BJ (cell line): ENCODE measurements around the gene TIMP2. TPM values are rescaled to one million over a fixed set of nuclear protein-coding genes. Genes with fewer than 3 reads are reported as not detected.

Experiments used
- CTCF ChIA-PET: fragments of 350-600 bp; formaldehyde crosslinking; extraction: SDS; loops from one replicate; lab custom pipeline; 2021; ENCODE audit warnings: antibody characterized with exemption, inconsistent platforms; lab: Yijun Ruan, JAX
- POLR2A ChIA-PET: fragments of 300-600 bp; sonication (Branson Sonifier 250); formaldehyde crosslinking; extraction: SDS; loops from one replicate; lab custom pipeline; 2021; ENCODE audit warnings: antibody characterized with exemption; lab: Charles Lee
- DNase-seq: peaks from one replicate; pipeline ENCODE4 v3.0.0-alpha.2; 2011; ENCODE audit warnings: low read depth
- H3K27me3 ChIP-seq: 2 replicates; pipeline ENCODE4 v1.6.0; 2011; ENCODE audit warnings: low read length; ENCODE audit not compliant: control insufficient read depth, insufficient read depth
- H3K36me3 ChIP-seq: 2 replicates; pipeline ENCODE4 v1.5.1; 2011; ENCODE audit warnings: low read length; ENCODE audit not compliant: control insufficient read depth, insufficient read depth
- H3K4me3 ChIP-seq: 2 replicates; pipeline ENCODE4 v1.5.1; 2011; ENCODE audit warnings: low read depth, mild to moderate bottlenecking, control low read depth, low read length
- polyA plus RNA-seq: library from polyadenylated mRNA; depleted of rRNA; stranded (reverse); fragments of >200 nt; gene quantifications from 2 replicates; pipeline ENCODE4 v1.2.3, GENCODE V29; 2011
- TF ChIP-seq, protein P1 (sequence below): IDR thresholded peaks from 2 replicates; pipeline ENCODE4 v1.5.1; 2011; ENCODE audit warnings: low read depth, mild to moderate bottlenecking, control low read depth, inconsistent platforms, low read length, moderate library complexity; ENCODE audit not compliant: insufficient read depth

TIMP2 gene
- polyA plus RNA-seq, 1 experiment: 361 TPM

- Histone ChIP-seq H3K36me3 (no peaks in the 10 kb centered on the region), H3K27me3 (no peaks in the 10 kb centered on the region), H3K4me3 (no peak overlapping the region)
- DNase-seq: no peak
- ChIA-PET POLR2A (no interaction called here), CTCF (interaction anchor here (5.0 kb wide), 1 partner anchor 9 kb away, joined by 40 read pairs; no protein-coding TSS in a partner anchor)
- TF ChIP-seq, protein P1, sequence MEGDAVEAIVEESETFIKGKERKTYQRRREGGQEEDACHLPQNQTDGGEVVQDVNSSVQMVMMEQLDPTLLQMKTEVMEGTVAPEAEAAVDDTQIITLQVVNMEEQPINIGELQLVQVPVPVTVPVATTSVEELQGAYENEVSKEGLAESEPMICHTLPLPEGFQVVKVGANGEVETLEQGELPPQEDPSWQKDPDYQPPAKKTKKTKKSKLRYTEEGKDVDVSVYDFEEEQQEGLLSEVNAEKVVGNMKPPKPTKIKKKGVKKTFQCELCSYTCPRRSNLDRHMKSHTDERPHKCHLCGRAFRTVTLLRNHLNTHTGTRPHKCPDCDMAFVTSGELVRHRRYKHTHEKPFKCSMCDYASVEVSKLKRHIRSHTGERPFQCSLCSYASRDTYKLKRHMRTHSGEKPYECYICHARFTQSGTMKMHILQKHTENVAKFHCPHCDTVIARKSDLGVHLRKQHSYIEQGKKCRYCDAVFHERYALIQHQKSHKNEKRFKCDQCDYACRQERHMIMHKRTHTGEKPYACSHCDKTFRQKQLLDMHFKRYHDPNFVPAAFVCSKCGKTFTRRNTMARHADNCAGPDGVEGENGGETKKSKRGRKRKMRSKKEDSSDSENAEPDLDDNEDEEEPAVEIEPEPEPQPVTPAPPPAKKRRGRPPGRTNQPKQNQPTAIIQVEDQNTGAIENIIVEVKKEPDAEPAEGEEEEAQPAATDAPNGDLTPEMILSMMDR: no peak
Measured at GRCh38 chr17:78962345-78962983, 37.3 kb upstream of the TIMP2 start.

- DNase-seq: no peak
- CTCF ChIA-PET: interaction anchor here (0.6 to 5.0 kb wide), 2 partner anchors 9 to 122 kb away, joined by 3 to 40 read pairs; no protein-coding TSS in a partner anchor
- POLR2A ChIA-PET: no interaction called here
- TF ChIP-seq, protein P1: no peak
- Histone ChIP-seq H3K36me3 (no peaks in the 10 kb centered on the region), H3K4me3 (no peak overlapping the region), H3K27me3 (no peaks in the 10 kb centered on the region)
Measured at GRCh38 chr17:78961571-78961970, 36.4 kb upstream of the TIMP2 start.

DNA sequence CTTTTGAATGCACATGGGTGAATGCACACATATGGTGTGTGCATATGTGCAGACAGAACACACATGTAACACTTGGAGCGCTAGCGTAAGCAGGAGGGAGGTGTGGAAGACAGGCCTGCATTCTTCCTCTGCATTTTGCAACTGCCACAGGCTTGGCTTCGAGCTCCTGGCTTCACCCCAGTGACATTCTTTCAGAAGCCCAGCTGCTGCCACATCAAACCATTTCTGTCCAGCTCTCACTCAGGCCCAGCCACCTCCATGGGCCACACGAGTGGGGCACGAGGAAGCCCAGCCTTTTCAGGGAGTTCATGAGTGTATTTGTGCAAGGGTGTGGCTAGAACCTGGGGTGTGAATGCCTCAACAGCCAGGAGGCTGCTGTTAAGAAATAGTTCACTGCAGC, 35.7 kb upstream of the TIMP2 start:
- POLR2A ChIA-PET: no interaction called here
- CTCF ChIA-PET: interaction anchor here (0.6 to 5.0 kb wide), 3 partner anchors 10 to 121 kb away, joined by 3 to 40 read pairs (median 6); no protein-coding TSS in a partner anchor
- no peaks in the 10 kb centered on the region for H3K36me3 ChIP-seq
- H3K27me3 ChIP-seq: no peaks in the 10 kb centered on the region
- H3K4me3 ChIP-seq: no peak overlapping the region
- TF ChIP-seq, protein P1: no peak
- DNase-seq: no peak

- CTCF ChIA-PET: interaction anchor here (0.7 to 5.0 kb wide), 3 partner anchors 8 to 94 kb away, joined by 3 to 40 read pairs (median 6); no protein-coding TSS in a partner anchor
- POLR2A ChIA-PET: no interaction called here
- TF ChIP-seq, protein P1: no peak
- Histone ChIP-seq H3K36me3 (no peaks in the 10 kb centered on the region), H3K4me3 (no peak overlapping the region), H3K27me3 (no peaks in the 10 kb centered on the region)
- no peak for DNase-seq
Measured at GRCh38 chr17:78959803-78960202, 34.6 kb upstream of the TIMP2 start.

GRCh38 chr17:78958641-78959127, 33.5 kb upstream of the TIMP2 start:
- DNase-seq: no peak
- POLR2A ChIA-PET: no interaction called here
- TF ChIP-seq, protein P1: no peak

More at GRCh38 chr17:78958641-78959127, 33.5 kb upstream of the TIMP2 start:
- Histone ChIP-seq H3K4me3 (no peak overlapping the region), H3K27me3 (no peaks in the 10 kb centered on the region; the same call in 1 of the 2 replicates), H3K36me3 (no peaks in the 10 kb centered on the region)
- CTCF ChIA-PET: interaction anchor here (5.0 kb wide), 1 partner anchor 12 kb away, joined by 40 read pairs; no protein-coding TSS in a partner anchor
